ENCODE data around the gene CUEDC1.
"Not testable (repeated sequence)": the region's sequence is repeated elsewhere in the genome, so short reads cannot be mapped to it uniquely, and the experiment has no call there.

CUEDC1 gene

DNA sequence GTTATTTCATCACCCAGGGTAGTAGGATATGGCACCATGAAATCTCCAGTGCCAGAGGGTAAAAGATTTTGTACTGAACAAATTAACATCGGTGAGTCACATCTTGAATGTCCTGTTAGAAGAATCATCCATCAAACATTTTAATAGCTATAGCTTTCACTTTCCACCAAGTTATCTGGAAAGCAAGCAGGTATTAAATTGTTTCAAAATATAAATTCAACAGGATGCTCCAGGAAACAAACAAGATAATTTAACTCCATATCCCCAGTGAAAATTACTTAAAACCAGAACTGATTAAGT lies 30.4 kb upstream of the CUEDC1 start:
- no peak for DNase-seq (ENCODE audit: low read depth)

DNA sequence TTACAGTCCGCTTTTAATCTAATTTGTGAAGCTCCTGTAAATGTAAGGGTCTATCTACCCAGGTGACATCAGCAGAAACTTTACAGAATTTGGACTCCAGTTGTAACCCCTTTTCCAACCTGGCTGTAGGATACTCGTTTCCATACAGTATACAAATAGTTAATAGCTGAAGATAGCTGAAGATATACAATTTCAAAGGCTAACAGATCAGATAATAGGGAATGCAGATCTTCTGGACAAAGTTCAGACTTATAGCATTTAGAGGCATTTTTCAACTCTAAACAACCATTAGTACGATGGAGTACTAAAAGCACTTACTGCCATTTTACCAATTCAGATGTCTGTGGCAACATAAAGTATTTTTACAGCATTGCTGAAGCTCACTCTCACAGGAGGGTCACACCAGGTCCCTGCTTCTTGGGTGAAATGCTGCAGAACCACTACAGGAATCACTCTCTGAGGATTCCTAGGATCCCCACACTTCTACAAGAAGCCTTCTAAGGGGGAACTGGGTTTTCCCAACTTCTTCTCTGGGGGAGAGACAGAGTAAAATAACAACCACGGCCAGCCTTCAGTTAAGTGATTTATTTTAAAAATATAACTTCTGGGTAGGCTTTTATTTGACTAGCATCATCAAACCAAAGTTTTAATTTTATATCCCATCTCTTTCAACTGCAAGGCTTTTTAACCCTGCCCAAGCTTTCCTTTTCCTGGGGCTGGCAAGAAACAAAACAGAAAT lies 29.9 kb upstream of the CUEDC1 start:
- DNase-seq (ENCODE audit: low read depth), result no peak

DNA sequence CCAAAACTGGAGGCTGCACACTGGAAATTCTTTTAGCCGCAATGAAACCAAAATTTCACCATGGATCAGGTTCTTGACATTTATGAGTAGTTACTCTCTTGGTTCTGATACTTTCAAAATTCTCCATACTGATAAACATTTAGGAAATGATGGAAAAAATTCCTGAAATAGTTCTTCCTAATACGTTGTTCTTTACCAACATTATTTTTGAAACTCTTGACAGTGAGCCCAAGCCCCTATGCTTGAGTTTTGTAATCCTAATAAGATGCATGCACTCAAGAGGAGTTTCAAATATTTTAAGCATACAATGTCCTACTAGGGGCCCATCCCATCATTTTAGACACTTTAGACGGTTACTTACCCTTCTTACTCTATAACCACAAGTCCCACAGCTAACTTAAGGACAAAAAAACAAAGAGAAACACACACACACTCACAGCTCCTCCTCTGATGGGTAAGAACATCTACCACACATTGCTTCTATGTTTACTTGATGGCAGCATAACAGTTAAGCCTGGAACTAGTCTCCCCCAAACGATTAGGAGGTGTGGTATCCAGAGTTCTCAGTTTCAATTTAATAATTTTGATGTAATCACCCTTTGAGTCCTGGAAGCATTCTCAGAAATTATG lies 29.2 kb upstream of the CUEDC1 start:
- no peak for DNase-seq (ENCODE audit: low read depth)

DNA sequence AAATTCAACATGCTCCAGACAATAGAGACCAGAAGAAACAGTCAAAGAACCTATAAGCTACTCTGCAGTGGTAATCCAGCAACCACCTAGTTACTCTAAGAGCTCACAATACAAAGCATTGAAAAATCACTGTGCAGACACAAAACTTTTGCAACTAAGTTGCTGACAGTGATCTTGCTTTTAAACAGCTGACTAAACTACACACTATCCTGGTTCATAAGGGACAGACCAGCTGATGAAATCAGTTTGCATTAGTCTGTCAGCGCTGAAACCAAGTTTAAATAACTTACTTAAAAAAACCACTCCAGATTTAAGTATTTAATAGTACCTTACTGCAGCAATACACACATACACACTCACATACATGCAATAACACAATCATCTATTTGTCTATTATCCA lies 28.2 kb upstream of the CUEDC1 start:
- no peak for DNase-seq (ENCODE audit: low read depth)

DNA sequence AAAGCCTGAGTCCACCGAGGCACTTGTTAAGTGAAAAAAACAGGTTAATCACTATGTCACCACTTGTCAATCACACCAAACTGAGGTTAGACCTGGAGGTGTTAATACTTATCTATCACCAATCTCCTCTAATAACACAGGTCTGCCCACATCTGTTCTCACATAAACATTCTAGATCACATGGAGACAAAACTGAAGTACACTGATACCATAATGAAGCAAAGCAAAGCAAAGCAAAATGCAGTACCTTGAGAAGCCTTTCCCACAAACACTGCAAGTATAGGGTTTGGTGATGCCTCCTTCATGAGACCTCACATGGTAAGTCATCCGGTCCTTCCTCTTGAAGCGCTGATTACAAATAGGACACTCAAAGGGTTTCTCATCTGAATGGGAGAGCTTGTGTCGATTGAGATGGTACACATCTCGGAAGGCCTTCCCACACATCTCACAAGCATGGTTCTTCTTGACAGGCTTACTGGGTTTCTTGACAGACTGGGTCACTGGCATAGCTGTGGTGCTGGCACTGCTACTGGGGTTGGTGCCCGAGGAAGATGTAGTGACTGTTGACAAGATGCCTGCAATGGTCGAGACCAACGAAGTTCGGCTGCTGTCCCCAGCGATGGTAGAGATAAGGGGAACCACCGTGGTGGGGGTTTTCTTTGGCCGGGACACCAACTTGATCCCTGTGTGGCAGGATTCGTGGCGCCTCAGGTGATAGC lies 27.4 kb upstream of the CUEDC1 start:
- no peak for DNase-seq (ENCODE audit: low read depth)

DNA sequence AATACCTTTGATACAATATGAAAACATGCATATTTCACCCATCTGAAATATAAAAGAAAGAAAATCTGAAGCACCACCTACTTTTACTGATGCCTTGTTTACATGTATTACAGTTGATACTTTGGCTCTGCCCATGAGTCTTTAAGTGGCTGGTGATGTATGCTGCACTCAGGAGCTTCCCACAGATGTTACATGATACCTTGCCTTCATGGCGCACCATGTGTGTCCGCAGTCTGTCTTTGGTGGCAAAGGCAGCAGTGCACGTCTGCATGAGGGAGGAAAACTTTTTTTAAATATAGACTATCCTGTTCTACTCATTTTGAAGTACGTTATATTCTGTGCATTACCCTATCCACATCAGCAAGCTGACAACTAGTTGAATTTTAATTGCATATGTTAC lies 25.3 kb upstream of the CUEDC1 start:
- DNase-seq (ENCODE audit: low read depth), result no peak

DNA sequence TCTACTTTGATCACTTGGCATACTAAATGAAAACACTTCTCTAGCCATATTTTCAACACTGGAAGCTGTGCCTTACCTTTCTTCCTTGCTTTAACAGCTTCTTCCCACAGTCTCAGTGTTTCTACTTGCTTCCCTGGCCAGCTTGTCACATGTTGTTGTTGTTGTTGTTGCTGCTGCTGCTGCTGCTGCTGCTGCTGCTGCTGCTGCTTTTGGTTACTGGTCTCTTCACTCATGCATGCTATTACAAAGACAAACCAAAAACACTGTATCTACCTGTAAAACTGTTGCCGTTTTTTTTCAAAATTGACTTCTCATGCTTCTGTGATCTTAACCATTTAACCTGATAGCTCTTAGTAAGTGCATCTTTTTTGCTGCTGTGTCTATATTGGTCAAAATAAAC lies 23.9 kb upstream of the CUEDC1 start:
- DNase-seq (ENCODE audit: low read depth), result no peak

GRCh38 chr17:57976594-57976993 lies 21.4 kb upstream of the CUEDC1 start:
- no peak for DNase-seq (ENCODE audit: low read depth)

DNA sequence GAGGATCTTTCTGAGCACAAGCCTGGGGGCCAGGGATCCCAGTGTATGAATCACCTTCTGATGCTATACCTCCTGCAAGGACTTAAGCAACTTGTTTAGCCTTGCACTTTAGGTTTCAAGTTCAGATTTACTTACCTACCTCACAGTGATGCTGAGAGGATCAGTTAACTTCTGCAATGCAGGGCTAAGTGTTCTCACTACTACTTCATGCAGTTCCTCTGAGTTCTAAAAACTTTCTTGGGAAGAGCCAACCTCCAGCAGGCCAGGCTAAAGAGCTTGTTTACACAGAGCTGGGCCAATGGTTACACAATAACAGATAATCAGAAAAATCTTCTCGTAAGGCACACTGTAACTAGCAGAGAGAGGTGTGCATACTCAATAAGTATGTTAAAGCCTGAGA lies 19.8 kb upstream of the CUEDC1 start:
- no peak for DNase-seq (ENCODE audit: low read depth)

- DNase-seq (ENCODE audit: low read depth), result not testable (repeated sequence)
Measured at GRCh38 chr17:57974053-57974824, 19.0 kb upstream of the CUEDC1 start.

DNA sequence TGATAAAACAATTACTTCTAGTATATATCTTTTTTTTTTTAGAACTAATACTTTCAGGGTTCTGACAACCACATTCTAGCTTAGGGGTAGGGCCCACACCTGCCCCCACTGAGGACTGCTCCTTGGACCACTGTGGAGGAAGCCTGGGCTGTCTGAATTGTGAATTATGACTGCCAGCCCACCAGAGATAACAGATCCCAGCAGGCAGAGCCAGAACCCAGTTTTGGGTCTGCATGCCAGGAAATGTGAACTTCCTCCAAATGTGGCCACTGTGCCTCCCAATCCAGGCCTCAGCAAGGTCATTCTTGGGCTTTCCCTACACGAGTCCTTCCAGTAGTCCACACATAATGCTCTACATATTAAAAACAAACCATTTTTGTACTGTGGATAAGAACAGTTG lies 16.9 kb upstream of the CUEDC1 start:
- no peak for DNase-seq (ENCODE audit: low read depth)

DNA sequence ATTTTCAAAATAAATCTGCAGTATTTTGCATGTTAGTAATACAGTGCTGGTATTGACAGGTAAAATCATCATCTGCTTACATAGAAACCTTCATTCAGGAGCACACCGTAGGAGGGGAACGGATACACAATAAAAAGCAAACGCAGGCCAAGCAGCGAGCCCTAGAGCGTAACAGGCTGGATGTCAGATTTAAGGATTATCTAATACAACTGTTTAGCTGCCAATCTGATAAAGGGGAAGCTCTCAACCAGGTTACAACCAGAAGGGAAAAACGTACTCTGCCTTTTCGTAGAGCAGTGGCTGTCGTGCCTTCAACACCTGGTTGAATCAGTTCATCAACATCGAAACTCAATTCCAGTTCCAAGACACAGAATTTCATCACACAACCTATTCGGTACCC lies 16.4 kb upstream of the CUEDC1 start:
- no peak for DNase-seq (ENCODE audit: low read depth)

DNA sequence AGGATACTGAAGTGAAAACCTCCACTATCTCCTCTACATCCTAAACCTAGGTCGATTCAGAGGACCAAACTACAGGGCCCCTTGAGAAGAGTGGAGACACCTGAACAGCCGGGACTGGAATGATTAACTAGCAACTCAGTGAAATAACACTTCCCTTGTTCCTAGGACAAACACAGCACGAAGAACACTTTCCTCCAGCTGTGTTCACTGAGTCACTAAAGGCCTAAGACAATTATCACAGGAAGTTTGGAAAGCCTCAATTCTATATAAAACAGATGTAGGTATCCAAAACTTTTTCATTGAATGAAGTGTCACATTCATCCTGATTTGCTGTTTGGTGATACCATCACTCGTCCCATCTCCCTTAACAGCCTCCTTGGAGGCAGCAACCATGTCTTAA lies 15.5 kb upstream of the CUEDC1 start:
- no peak for DNase-seq (ENCODE audit: low read depth)

GRCh38 chr17:57968456-57968855 lies 13.2 kb upstream of the CUEDC1 start:
- DNase-seq (ENCODE audit: low read depth), result no peak

- no peak for DNase-seq (ENCODE audit: low read depth)
Measured at GRCh38 chr17:57966875-57967274, 11.7 kb upstream of the CUEDC1 start.

GRCh38 chr17:57966246-57966645 lies 11.0 kb upstream of the CUEDC1 start:
- no peak for DNase-seq (ENCODE audit: low read depth)

DNA sequence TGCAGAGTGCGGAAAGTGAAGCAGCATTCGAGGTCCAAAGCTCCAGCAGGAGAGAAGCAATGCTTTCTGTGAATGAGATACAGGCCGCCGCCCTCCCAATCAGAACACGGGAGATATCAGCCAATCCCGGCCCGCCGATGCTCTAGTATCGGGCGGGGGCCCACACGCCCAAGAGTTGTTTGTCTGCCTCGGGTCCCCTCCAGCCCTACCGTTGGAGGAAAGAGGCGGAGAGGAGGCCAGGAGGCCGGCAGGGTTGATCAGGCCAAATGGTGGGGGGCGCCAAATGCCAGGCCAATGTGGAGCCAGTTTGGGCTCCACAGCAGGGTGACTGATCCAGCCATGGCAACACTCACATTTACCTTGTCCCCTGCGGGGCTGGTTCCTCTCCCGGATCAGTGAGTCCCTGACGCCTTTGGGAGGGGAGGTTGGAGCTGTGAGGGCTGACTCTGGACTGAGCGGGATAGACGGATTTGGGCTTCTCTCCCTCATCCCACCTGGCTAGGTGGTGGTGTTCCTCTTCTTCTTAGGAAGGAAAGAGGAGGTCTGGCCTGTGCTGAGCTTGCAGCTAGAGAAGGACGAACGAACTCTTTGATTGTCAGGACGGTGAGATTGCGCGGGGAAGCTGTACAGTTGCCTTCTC lies 10.4 kb upstream of the CUEDC1 start:
- no peak for DNase-seq (ENCODE audit: low read depth)

DNA sequence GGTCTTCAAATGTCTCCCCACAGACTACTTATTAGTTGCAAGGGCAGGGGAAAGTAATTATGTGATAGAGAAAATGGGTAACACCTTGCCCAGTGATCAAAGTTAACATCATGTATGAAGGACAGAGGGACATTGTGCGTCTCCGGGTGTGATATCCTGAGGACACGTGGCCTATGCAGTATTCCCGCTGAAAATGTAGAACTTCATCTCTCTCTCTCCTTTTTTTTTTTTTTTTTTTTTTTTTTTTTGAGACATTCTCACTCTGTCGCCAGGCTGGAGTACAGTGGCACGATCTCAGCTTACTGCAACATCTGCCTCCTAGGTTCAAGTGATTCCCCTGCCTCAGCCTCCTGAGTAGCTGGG lies 7.9 kb upstream of the CUEDC1 start:
- no peak for DNase-seq (ENCODE audit: low read depth)

- no peak for DNase-seq (ENCODE audit: low read depth)
Measured at GRCh38 chr17:57962279-57963148, 7.3 kb upstream of the CUEDC1 start.

- DNase-seq (ENCODE audit: low read depth), result no peak
Measured at GRCh38 chr17:57959929-57960328, 4.7 kb upstream of the CUEDC1 start.

DNA sequence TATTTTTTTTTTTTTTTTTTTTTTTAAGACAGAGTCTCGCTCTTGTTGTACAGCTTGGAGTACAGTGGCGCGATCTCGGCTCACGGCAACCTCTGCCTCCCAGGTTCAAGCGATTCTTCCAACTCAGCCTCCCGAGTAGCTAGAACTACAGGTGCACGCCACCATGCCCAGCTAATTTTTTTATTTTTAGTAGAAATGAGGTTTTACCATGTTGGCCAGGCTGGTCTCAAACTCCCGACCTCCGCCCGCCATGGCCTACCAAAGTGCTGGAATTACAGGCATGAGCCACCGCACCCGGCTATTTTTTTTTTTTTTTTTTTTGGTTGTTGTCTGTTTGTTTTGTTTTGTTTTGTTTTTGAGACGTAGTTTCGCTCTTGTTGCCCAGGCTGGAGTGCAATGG lies 3.2 kb upstream of the CUEDC1 start:
- not testable (repeated sequence) for DNase-seq (ENCODE audit: low read depth)

All from activated T-helper 1 cell treated with Interleukin-2 at 50 U/mL for 16 hours (primary cell).